T-helper 9 cell (primary cell): ENCODE measurements around the gene MAP4K4.

Source experiments
- DNase-seq: peaks from one replicate; pipeline ENCODE4 v3.0.0-alpha.2; 2020

The MAP4K4 gene

DNA sequence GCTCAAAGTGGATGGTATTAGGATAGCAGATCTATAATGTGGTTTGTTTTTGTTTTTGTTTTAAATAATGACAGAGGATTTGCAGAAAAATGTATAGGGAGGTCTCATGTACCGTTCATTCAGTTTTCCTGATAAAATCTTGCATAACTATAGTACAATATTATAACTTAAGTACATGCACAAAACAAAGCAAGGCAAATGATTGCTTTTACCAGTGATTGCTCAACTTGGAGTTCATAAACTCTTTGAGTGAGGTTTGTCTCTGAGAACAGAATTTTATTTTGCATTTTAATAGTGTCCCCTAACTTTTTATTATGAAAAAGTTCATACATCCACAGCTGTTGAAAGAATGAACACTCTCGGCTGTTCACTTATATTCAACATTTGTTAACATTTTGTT, 96.6 kb downstream of the MAP4K4 start:
- no peak for DNase-seq

DNA sequence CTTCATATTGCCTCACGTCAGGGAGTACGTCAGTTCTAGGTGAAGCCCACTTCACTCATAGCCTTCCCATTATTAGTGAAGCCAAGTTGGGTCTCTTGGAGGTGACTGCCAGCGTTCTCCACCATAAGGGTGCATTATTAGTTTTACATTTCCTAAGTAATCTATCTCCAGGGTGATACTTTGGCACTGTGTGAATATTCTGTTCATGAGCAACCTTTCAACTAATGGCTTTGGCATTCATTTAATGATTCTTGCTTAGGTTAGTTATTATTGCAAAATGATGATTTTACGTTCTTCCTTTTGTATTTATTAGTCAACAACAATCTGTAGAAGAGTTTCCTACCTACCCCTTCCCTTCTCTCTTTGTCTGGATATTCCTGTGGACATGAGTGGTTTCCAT, 97.5 kb downstream of the MAP4K4 start:
- DNase-seq: no peak

DNA sequence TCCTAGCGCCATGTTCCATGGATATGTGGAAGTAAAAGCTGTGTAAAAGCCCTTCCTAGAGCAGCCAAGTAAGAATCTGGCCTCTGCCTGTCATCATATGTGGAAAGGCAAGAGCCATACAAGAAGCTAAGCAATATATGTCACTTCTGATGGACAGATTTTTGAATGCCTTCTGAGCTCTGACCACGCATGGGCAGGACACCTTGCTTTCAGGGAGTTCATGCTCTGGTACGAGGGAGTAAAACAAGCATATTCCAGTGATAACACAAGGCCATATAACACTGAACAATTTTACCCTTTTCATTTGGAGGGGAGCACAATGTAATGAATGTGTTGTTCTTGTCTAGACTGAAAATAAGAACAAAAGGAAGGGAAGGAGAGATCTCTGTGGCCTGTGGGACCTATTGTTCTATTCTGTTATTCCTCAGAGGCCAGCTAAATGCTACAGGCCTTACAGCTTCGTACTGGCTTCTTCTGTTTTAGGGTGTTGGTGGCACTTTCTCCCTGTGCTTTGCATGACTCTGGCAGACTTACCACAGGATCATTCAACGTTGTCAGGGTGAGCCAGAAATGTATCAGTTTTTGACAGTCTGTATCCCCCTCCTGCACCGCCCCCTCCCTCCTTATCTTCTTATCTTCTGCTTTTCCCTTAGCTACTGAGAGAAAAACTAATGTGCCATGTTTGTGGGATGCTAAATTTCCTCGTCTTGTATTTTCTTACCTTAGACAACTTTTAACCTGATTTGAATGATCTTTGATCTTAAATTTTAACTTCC, 99.5 kb downstream of the MAP4K4 start:
- no peak for DNase-seq

DNA sequence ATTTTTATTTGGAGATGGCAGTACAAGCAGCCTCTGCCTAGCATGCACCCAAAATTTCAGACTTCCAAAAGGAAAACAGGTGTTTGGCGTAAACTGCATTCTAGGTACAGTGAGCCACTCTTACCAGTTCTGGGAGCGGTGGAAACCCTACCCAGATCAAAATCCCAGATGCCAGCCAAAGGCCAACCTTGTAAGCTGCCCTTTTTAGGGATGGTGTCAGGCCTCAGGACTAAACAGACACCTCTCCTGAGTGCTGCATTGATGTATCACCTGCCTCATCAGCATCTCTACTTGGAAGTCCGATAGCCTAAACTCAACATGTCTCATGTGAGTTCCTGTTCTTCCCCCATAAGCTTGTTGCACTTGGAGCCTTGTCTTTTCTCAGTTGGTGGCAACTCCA, 104.0 kb downstream of the MAP4K4 start:
- no peak for DNase-seq

DNA sequence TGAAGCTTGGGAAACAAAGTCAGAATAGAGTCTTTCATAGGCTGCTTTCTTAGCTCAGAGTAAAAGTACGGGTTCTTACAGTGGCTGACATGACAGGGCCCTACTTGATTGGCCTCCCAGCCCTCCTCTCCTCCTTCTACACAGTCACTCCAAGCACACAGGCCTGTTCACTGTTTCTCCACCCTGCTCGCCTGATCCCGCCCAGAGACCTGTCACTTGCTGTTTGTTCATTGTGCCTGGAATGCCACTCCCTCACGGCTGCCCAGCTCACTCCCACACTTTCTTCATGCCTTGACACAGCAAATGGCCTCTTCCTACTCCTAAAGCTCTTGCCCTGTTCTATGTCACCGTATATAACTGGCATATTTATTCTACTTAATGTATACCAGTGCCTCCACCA, 104.8 kb downstream of the MAP4K4 start:
- DNase-seq: no peak

DNA sequence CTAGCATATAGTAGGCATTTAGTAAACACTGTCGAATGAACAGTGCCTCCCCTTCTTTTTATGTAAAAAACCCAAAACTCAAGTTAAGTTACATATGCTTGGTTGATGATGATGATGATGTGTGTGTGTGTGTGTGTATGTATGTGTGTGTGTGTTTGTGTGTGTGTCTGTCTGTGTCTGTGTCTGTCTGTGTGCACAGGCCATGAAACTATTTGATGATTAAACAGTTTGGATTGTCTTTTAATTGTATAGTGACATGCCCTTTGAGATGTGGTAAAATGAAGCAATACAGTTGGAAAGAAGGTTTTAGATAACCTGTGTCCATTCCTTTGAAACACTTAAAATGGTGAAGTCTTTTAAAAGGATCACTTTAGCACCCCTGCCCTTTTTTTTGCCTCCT, 105.6 kb downstream of the MAP4K4 start:
- DNase-seq: no peak

DNA sequence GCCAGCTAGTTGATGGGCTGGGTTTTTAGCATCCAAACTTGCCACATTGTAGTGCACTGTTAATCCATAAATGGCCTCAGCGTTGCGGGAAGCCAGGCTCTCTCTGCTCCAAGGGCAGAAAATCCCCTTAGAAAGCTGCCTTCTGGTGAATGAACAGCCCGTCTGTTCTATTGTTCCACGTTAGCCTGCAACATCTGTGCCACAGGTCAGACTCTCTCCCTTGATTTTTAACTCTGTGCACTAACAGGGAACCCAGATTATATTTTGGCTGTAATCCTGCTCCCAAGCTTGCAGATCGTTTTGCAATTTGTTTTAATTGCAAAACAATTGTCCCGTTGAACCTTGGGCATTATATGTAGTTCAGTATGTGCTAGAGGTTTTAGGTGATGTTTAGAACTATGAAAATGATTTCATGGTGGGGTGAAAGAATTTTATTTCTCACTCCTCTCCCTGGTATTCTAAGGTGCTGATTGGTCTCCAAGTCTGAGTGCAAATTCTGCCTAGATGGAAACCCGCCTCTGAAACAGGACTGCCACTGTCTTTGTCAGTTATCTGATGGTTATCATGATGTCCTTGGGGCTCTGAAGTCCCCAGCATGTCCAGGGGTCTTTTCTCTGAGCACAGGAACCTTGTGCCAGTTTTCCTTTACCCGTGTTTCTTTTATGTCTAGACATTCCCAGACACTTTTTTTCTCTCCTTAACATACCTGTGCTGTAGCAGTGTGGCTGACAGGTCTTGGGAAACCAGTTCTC, 106.6 kb downstream of the MAP4K4 start:
- no peak for DNase-seq

DNA sequence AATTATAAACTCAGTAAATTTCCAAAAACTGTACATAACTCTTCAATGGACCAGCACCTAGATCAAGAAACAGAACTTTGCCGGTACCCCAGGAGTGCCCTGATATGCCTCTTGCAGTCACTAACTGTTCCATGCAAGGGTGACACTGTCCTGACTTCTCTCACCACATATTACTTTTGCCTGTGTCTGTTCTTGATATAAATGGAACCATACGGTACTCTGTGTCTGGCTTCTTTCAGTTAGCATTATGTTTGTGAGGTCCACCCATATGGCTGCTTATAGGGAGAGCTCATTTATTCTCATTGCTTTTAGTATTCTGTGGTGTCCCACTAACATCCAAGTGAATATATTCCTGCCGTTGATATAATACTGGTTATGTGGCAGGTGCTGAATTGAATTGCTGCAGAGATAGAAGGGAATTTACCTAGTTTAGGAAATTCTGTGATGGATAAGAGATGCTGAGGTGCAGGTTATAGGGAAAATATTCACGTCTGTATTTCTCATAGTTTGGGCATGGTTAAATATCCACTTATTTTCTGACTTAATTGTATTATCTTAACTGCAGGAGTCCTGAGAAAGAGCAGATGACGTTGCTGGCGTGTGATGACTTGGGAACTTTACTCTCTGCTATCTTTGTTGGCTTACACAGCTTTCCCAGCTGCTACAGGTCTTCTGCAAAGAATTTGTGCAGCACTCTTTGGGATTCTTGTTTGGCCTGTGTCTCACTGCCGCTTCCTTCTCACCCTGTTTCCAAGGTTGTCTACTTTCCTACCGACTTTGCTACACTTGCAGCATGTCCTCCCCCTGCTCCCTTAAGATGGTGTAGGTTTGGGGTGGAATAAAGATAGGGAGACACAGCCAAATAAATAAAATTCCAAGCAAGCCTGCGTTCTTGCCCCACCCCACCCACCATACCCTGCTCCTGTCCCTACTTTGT, 107.9 kb downstream of the MAP4K4 start:
- DNase-seq: no peak

DNA sequence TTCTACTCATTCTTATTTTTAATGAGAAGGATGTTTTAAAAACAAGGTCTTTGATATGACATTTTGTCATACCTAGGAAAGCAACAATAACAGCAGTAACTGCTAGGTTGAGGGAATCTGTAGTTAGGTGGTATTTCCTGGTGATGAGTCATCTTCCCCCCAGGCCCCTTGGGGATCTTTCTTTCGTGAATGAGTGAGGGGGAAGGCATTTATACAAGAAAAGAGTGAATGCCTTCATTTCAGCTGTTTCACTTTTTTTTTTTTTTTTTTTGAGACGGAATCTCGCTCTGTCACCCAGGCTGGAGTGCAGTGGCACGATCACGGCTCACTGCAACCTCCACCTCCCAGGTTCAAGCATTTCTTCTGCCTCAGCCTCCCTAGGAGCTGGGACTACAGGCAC, 108.6 kb downstream of the MAP4K4 start:
- no peak for DNase-seq

DNA sequence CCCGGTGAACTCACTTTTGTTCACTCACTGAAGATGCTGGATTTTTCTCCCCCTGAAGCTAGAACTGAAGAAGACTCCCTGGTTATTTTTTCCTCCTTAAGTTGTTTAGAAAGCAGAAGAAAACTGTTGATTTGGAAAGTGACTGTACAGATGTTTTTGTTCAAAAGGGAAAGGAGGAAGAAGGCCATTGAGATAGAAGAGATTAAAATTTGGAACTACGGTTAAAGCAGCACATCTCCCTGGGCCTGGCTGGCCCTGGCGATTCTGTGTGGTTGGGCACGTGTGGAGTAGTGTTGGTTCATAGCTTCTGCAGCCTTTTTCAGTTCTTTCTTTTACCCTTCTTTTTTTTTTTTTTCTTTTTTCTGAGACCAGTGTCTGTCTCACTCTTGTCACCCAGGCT, 109.2 kb downstream of the MAP4K4 start:
- DNase-seq: no peak

DNA sequence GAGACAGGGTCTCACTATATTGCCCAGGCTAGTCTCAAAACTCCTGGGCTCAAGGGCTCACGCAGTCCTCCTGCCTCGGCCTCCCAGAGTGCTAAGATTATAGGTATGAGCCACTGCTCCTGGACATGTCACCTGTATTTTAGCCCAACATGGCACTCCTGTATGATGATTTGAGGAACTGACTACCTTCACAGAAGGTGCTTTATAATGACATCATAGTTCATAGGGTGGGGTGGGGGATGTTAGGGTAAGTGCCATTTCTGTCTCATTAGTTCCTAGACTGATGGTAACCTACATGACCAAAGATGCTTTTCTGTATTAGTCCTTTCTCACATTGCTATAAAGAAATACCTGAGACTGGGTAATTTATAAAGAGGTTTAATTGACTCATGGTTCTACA, 109.7 kb downstream of the MAP4K4 start:
- DNase-seq: no peak

DNA sequence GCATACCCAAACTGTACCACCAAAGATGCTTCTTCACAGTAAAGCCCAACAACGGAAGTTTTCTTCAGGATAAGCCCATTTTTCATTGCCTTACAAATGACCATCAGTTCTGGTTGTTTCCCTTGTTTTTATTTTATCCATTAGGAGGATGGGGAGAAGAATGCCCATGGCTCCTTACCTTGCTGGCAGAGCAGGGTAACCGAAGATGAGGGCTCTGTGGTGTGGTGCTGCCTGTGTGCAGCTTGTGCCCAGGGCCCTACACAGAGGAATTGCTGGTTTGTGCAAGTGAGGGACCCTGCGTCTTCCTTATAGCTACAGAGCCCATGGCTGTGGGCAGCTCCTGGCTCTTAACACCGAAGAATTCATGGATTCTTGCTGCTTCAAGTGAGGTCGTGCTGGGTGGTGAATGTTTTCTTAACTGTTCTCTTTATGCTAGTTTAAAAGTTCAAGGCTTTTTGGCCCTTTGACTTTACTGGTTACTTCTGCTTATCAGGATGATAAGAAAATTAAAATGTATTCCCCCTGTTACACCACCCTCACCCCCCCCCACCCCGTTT, 110.6 kb downstream of the MAP4K4 start:
- no peak for DNase-seq

DNA sequence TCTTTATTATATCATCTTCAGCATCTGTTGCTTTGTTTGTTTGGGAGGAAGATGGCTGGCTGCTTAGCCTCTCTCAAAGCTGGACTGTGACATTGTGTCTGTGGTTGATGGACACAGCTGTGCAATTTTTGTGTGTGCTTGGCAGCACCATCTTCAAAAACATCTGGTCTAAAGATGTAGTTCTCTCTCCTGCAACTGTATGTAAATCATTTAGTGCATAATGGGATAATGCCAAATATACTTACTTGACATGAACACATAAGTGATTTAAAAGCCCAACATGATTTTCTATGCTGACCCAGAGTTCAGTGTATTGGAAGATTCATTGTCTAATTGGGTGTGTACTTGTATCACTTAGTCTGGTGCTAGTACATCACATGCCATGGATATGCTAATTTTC, 112.2 kb downstream of the MAP4K4 start:
- no peak for DNase-seq

DNA sequence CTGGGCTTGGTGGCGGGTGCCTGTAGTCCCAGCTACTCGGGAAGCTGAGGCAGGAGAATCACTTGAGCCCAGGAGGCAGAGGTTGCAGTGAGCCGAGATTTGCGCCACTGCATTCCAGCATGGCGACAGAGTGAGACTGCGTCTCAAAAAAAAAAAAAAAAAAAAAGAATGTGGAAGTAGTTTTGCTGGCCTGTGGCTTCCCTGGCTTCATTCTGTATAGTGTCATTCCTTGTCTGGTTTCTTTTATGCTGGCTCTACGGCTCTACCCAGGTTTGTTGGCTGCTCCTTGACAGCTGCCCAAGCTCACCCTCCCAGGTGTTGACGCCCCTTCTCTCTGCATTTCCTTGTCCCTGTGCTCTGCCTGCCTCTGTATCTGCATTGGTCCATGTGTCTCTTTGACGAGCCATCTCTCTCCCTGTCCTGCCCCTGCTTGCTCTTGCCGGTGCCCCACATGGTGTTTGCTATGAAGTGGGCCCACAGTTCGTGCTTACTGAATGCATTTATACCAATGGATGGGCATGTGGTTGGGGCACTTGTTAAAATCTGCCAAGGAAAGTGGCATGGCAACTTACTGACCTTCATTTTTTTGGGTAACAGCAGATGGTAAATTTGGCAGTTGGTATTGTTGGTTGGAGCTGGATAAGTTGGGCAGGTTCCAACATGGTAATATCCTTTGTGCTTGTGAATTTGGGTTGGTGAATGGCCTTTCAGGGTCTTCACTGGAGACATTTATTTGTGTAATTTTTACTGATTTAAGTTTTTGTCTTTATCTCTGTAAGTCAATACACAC, 113.9 kb downstream of the MAP4K4 start:
- no peak for DNase-seq

DNA sequence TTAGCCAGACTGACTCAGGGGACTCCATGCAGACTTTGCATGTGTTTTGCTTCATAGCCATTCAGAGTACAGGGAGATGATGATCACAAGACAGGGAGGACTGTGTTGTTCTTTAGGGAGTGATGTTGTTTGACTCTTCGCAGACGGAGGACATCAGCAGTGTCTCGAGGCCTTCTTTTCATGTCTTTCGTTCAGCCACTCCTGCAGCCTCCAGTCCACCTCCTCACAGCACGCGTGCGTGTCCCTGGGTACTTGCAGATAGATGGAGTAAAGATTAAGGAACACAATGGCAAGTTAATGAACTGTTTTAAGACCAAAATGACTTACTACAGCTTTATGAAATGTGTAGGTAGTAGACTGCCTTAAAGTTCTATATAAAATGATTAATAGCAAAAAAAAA, 114.7 kb downstream of the MAP4K4 start:
- DNase-seq: no peak

DNA sequence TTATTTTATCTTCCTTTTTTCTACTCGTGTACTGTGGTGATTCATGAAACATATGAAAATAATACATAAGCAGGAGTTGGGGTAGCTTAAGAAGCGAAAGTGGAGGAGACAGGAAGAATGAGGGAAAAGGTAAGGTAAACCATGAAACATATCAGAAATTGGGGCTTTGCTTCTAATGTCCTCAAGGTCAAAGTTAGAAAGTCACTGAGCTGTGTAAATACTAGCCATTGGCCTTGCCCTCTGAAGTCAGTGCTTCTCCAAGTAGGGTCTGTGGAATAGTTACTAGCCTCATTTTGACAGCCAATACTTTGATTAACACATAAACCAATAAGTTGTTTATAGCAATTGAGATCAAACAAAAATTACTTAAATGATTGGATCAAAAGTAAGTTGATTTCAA, 117.2 kb downstream of the MAP4K4 start:
- DNase-seq: no peak

DNA sequence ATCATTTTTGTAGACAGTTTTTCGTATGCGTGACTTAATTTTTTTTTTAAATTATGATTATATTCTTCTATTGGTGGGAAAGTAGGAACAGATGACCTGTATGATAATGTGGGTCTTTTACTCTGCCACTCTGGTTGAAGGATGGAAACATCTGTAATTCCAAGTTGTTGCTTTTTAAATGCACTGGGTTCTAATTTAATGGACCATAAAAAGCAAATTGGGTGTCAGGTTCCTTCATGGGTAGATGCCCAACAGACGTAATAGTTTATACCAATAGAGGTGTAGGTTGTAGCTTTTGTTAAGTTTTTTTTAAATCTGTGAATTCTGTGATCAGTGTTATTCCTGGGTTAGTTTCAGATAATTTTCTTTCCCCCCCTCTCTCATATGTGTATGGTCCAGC, 117.6 kb downstream of the MAP4K4 start:
- DNase-seq: no peak

DNA sequence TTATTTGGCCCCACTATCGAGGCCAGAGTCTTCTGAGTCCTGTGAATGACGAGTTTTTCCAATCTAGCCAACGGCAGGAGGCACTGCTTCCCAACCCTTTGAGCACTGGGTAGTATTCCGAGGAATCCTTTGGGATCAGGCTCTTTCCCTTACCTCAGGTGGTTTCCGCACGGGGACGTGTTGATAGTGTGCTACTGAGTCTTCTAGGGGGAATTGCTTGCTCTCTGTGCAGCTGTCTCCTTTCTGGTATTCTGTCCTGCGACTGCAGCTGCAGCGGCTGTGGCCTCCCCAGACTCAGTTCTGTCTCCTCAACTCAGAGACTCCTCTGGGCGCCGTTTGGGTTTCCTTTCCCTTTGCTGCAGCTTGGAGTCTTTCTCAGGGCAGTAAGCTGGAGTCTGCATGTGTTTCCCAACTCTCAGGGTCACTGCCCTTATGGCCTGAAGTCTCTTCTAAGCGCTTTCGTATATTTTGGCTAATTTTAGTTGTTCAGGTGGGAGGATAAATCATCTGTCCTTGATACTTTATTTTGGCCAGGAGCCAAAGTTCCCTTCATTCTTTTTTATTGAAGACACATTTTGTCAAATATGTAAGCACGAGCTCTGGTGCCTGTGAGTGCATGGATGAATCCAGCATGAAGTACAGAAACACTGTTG, 118.4 kb downstream of the MAP4K4 start:
- DNase-seq: no peak

DNA sequence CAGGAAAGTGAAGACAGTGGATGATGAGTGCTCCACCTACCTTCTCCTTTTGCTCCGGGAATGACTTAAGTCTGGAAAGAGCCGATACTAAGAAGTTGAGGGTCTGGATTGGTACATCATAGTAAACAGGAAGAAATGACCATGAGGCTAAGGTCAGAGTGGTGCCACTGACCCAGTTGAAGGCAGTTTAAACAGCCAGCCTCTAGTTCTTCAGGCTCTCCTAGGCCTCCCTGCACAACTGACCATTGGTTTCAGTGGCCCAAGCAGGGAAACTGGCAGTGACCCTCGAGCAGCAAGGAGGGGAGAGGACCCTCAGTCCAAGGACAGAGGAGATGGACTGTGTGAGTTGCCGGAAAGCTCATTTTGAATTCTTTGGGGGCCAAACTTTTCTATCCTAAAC, 119.1 kb downstream of the MAP4K4 start:
- DNase-seq: no peak

DNA sequence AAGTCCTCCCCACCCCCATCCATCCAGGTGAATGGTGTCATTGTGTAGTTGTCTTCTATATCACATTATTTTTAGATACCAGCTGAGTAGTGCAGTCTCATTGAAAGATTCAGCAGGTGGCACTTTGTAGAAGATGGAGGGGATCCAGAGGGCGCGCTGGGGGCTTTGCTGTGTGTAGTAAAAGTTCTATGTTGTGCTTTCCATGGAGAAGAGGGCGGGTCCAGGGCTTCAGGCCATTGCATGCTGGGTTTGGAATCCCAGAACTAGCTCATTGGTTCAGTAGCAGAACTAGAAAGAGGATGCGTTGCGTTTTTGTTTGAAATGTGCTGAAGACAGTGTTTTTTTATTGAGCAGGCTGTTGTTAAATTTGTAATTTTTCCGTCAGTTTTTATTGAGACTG, 120.0 kb downstream of the MAP4K4 start:
- DNase-seq: no peak

DNA sequence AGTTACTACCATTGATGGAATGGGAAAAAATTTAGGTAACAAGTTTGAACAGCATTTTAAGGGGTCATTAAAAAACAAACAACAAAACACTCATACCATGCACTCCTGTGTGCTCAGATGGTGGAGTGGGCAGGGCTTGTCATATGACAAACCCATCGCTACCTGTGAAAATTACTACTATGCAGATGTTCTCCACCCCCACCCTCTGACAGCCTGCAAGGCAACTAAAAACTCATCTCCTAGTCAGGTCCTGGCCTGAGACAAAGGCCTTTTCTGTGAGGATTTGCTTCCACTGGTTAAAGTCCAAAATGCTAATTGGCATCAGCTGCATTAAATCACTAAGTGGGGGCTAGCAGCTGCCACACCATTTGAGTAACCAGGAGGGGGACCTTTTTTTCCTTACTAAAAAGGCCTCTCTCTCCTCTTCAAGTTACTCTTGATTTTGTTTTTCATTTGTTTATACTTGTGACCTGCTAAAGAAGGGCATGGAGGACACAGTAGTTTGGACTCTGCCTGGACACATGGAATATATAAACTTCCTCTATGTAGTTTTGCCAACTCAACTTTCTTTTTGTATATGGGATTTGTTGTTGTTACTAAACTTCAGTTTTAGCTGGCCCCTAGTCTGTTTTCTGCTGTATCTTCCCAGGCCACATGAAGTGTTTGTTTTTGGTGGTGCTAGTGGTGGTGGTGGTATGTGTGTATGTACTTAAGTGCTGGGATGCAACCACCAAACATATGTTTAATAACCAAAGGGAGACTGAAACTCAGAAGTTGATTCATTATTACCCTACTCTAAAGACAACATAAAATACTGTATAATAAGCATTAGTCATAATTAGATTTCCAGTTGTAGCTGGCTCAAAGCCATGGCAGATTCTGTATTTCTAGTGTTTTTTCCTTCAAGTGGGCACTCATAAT, 121.3 kb downstream of the MAP4K4 start:
- no peak for DNase-seq
